Gastroesophageal sphincter (tissue), 3 donors: ENCODE results near the gene FOXO1.
A peak's percentile ranks its signal among the peaks of the same experiment; 100 is the strongest.

Source experiments
- POLR2A ChIP-seq, 2 donors: fragments of 450-650 bp; IDR thresholded peaks; one replicate each; pipeline ENCODE4 v1.6.1; 2017; ENCODE audit warnings: antibody characterized with exemption in 2 of 2, mild to moderate bottlenecking in 2 of 2, moderate library complexity in 1 of 2
- TF ChIP-seq, protein P1 (sequence below), 4 experiments: fragments of 200-600 bp in 2 of 4; fragments of 450-650 bp in 2 of 4; sonication (generic) in 1 of 4; IDR thresholded peaks; one replicate each; pipeline ENCODE4 v1.5.1; 2017 to 2019; ENCODE audit warnings: antibody characterized with exemption in 4 of 4, mild to moderate bottlenecking in 2 of 4, moderate library complexity in 2 of 4

GRCh38 chr13:40664350-40665125 lies 1.9 kb downstream of the FOXO1 start:
- peak; percentile 75 to 76 for TF ChIP-seq POLR2A (IDR thresholded peaks at IDR 0.05)
- TF ChIP-seq, protein P1, sequence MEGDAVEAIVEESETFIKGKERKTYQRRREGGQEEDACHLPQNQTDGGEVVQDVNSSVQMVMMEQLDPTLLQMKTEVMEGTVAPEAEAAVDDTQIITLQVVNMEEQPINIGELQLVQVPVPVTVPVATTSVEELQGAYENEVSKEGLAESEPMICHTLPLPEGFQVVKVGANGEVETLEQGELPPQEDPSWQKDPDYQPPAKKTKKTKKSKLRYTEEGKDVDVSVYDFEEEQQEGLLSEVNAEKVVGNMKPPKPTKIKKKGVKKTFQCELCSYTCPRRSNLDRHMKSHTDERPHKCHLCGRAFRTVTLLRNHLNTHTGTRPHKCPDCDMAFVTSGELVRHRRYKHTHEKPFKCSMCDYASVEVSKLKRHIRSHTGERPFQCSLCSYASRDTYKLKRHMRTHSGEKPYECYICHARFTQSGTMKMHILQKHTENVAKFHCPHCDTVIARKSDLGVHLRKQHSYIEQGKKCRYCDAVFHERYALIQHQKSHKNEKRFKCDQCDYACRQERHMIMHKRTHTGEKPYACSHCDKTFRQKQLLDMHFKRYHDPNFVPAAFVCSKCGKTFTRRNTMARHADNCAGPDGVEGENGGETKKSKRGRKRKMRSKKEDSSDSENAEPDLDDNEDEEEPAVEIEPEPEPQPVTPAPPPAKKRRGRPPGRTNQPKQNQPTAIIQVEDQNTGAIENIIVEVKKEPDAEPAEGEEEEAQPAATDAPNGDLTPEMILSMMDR (IDR thresholded peaks at IDR 0.05): peak in 2 of 4 experiments; percentile 6 to 10
